KBM-7 (cell line): Measurements from ENCODE around the gene TMED4.

Experiments used
- DNase-seq: peaks from one replicate; pipeline ENCODE4 v3.0.0-alpha.2; 2015
- in situ Hi-C: fragments of 300-500 bp; cut with MboI; formaldehyde crosslinking; loops from 2 replicates; pipeline ENCODE4 v1.14.3; 2020; ENCODE audit warnings: low sequenced_read_pairs, low pct_unique_long_range_greater_than_20kb, mixed read lengths

TMED4 gene

DNA sequence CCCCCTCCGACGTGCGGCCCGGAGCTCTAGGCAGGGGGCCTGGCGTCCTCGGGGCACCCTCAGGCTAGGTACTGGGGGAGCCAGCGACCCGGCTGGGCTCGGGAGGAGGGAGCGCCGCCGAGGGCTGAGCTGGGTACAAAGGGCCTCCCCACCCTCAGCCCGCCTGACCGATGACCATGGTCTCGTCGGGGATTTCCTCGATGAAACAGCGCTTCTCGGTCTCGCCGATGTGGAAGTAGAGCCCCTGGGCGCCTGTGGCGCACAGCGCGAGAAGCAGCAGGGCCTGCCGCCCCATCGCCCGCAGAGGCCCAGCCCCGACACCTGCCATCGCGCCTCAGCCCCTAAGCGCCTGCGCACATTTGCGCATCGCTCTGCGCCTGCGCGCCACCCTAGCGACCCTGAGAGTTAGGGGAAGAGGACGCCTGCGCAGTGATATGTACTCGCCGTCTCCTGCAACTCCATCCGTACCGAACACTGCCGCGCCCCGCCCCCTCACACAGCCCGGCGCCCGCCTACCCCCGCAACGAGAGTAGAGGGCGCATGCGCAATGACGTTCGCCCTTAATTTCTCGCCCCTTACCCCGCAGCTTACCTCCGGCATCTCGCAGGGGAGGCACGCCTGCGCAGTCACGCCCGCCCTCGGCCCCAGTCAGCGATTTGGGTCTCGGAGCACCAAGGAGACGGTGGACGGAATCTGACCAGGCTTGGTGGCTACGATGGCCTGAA, at the start of gene TMED4:
Gene TMED4, minus strand, starts transcription at position 353 of the 725 bp plus-strand sequence. Its CDS starts 25 bp downstream, at position 328.
- DNase-seq = peak; percentile 99
- in situ Hi-C loops = loop anchor here (25.0 kb wide), 2 partner anchors 355 to 555 kb away; no protein-coding TSS in a partner anchor

- DNase-seq = no peak
- in situ Hi-C loops = no loop called here
These were observed 49.6 kb upstream of the TMED4 start for GRCh38 chr7:44631458-44632115.

GRCh38 chr7:44630792-44631457, 48.9 kb upstream of the TMED4 start:
- no peak for DNase-seq
- in situ Hi-C loops = no loop called here

DNA sequence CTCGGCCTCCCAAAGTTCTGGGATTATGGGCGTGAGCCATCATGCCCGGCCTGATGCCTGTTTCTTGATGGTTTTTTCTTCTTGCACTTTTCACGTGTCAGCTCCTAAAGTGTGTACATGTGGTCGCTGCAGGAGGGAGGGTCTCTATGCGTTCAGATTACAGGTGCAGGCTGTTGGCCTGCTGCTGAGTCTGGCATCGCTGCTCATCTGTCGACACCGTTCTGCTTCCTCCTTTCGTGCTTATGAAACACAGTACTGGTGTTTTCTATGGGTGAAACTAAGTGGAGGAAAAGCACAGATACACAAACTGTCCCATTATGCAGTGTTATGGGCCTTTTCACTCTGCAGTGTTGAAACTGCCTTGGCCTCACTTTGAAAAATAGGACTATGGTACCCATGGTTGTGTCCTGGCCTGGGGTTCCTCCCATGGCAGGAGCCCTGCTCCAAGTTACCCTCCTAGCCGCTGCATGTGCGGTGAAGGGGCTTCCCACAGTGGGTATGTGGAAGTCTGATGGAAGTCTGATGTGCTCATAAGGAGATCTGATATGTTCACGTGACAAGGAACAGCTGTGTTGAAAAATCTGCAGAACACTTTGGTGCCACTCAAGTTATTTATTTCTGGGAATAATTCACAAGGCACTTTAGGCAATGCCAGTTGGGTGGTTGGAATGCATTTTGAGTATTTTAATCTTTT, 47.9 kb upstream of the TMED4 start:
- in situ Hi-C loops = no loop called here
- DNase-seq = no peak

- DNase-seq = no peak
- in situ Hi-C loops = no loop called here
These were observed 44.6 kb upstream of the TMED4 start for GRCh38 chr7:44626620-44627019.

DNA sequence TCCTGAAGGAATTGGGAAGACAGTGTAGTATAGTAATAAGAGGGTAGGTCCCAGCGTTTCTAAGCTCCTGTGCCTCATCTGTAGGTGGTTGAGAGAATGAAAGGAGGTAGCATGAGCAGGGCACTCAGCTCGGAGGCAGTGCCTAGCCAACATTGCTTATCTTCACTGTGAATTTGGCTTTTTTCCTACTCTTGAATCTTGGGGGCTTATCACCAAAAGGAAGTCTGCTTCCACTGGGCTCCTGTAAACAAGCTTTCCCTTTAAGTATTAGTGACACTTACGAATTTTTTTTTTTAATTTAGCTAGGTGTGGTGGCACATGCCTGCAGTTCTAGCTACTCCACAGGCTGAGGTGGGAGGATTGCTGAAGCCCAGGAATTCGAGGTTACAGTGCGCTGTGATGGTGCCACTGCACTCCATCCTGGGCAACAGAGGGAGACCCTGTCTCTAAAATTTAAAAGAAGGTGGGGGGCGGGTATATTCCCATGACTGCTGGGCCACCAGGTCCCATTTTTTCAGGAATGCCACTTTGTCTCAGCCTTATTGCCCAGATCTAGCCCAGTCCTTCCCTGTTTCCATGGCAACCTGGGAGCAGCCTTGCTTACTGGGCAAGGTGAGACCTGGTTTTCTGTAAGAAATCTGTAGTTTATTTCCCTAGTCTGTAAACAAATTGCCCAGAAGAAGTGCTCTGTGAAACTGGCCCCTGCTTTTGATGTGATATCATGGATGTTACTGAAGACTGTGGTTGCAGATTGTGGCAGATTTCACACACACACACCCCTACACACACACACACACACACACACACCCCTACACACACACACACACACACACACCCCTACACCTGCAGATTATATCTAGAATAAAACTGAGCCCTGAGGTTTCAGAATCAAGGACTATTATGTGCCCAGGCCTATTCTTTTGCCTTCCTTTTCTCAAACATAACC, 43.8 kb upstream of the TMED4 start:
- in situ Hi-C loops = no loop called here
- no peak for DNase-seq

DNA sequence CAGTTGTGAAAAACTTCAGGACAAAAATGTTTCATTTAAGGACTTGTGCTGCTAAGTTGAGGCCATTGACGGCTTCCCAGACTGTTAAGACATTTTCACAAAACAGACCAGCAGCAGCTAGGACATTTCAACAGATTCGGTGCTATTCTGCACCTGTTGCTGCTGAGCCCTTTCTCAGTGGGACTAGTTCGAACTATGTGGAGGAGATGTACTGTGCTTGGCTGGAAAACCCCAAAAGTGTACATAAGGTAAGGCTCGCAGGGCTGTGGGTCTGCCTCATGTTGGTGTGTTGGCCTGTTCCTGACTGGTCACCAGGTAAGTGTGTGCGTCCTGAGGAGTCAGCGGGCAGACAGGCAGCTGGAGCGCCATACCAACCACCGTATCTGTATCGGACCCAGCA, 42.3 kb upstream of the TMED4 start:
- no peak for DNase-seq
- in situ Hi-C loops = no loop called here

GRCh38 chr7:44622342-44623151, 40.5 kb upstream of the TMED4 start:
- no peak for DNase-seq
- in situ Hi-C loops = no loop called here

- DNase-seq = no peak
- in situ Hi-C loops = no loop called here
These were observed 39.7 kb upstream of the TMED4 start for GRCh38 chr7:44621750-44622103.

GRCh38 chr7:44621034-44621749, 39.2 kb upstream of the TMED4 start:
- DNase-seq = no peak
- in situ Hi-C loops = no loop called here

DNA sequence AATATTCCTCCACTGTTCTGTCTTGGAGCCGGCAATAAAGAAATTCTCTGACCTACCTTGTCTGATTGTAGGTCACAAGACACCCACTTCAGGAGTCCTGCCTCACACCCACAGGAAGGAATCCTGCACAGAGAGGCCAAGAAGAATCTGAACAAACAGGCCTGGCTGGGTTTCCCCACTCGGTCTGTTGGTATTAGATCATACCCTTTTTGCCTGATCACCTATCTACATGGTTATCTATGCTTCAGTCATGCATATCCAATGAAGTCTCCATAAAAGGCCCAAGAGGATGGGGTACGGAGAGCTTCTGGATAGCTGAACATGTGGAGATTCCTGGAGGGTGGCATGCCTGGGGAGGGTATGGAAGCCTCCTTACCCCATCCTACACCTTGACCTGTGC, 36.7 kb upstream of the TMED4 start:
- in situ Hi-C loops = no loop called here
- DNase-seq = no peak

DNA sequence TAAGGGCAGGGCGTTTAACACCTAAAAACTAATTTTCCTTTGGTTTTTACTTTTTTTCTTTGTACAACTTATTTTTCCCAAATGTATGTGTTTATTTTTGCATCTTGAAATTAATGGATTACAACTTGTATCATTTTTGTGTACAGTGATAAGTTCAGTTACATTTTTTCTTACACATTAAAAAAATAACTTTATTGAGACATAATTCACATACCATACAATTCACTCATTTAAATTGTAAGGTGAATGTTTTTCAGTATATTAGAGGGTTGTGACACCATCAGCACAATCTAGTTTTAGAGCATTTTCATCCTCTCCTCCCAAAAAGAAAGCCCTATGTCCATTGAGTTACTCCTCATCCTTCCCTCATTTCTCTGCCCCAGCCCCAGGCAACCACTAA, 36.0 kb upstream of the TMED4 start:
- no peak for DNase-seq
- in situ Hi-C loops = no loop called here

DNA sequence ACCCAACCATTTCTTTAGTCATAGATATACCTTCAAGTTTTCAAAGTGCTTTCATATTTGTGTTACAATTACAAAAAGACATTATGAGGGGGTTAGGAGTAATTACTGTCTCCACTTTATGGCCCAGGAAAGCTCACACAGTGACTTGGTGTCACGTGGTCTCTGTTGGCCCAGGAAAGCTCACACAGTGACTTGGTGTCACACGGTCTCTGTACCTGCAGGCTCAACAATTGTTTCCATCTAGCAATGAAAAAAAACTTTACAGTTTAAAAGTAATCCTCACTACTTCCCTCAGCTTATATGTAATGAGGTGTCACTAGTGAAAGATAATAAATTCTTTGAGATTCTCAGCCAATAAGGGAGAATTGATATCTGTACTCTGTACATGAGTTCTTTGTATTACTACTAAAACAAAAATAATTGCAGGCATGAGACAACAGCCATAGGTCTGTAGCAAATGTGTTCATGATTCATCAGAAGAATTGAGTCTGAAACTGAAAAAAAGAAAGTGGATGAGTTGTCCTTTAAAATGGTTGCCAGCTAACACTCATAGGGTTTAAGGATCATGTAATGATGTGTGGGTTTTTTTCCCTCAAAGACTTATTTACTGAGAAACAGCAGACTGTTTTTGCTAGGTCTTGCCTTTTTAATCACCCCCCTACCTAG, 35.3 kb upstream of the TMED4 start:
- DNase-seq = no peak

GRCh38 chr7:44616545-44616944, 34.5 kb upstream of the TMED4 start:
- DNase-seq = no peak
- in situ Hi-C loops = no loop called here

More for the DNA sequence above, 35.3 kb upstream of the TMED4 start:
- in situ Hi-C loops = no loop called here

DNA sequence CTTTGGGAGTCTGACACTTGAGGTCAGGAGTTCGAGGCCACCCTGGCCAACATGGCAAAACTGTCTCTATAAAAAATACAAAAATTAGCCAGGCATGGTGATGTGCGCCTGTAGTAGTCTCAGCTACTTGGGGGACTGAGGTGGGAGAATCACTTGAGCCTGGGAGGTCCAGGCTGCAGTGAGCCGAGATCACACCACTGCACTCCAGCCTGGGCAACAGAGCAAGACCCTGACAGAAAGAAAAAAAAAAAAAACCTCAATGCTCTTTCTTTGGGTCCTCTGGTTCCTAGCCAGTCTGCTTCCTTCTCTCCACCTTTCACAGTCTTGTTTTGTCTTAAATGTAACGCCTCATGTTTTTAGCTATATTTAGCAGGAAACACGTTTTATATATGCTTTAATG, 33.8 kb upstream of the TMED4 start:
- in situ Hi-C loops = no loop called here
- no peak for DNase-seq

DNA sequence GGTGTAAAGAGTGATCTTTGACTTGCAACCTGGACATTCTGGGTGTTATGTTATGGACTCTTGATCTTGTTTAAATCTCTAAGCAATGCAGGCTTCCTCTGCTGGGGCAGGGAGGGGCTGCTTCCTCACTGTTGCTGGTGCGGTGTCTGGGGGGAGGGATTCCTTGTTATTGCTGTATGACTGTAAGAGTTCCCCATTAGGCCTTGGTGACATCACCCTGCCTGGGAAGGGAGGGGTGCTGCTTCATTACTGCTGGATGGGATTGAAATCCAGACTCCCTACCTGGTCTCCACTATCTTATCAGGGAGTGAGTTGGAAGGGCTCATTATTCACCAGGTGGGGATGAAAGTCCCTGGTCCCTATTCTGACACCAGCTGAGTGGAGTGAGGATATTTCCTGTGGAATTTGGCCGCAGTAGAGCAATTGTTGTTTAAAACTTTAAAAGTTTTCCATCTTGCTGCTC, 33.1 kb upstream of the TMED4 start:
- peak; percentile 51 for DNase-seq
- in situ Hi-C loops = no loop called here

DNA sequence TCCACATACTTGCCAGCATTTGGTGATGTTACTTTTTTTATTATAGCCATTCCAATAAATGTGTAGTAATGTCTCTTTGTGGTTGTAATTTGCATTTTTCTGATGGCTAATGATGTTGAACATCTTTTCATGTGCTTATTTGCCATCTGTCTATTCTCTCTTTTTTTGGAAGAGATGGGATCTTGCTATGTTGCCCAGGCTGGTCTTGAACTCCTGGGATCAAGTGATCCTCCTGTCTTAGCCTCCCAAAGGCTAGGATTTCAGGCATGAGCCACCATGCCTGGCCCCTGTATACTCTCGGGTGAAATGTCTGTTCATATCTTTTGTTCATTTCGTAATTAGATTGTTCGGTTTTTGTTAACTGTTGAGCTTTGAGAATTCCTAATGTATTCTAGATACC, 27.8 kb upstream of the TMED4 start:
- DNase-seq = no peak
- in situ Hi-C loops = no loop called here
